HepG2 (cell line): Measurements from ENCODE around the gene STXBP4. TPM values are rescaled to one million over a fixed set of nuclear protein-coding genes. Genes with fewer than 3 reads are reported as not detected.

Experiments
- CREM ChIP-seq, 2 experiments: sonication (generic) in 1 of 2; formaldehyde crosslinking in 1 of 2; IDR thresholded peaks; 2 replicates each; pipeline versions ENCODE4 v1.4.0 to v1.6.1; 2016 to 2020; ENCODE audit warnings: antibody characterized with exemption in 1 of 2, mild to moderate bottlenecking in 1 of 2, missing genetic modification reagents in 1 of 2
- ISL2 ChIP-seq: sonication (generic); formaldehyde crosslinking; IDR thresholded peaks from 2 replicates; pipeline ENCODE4 v1.5.0; 2020; ENCODE audit warnings: missing genetic modification reagents
- JUND ChIP-seq: sonication (generic); formaldehyde crosslinking; IDR thresholded peaks from 2 replicates; pipeline ENCODE4 v1.8.0; 2022; ENCODE audit warnings: mild to moderate bottlenecking, missing genetic modification reagents
- KLF16 ChIP-seq, 2 experiments: sonication (generic) in 1 of 2; formaldehyde crosslinking in 1 of 2; IDR thresholded peaks; 2 replicates each; pipeline versions ENCODE4 v1.6.1 to v1.8.0; 2016 to 2023; ENCODE audit warnings: missing genetic modification reagents in 2 of 2, missing compliant biosample characterization in 1 of 2
- MEIS1 ChIP-seq: sonication (generic); formaldehyde crosslinking; IDR thresholded peaks from 2 replicates; pipeline ENCODE4 v1.9.0; 2021; ENCODE audit warnings: mild to moderate bottlenecking, missing genetic modification reagents, moderate library complexity, borderline replicate concordance
- MIER3 ChIP-seq: IDR thresholded peaks from 2 replicates; pipeline ENCODE4 v1.6.1; 2016; ENCODE audit warnings: missing compliant biosample characterization, borderline replicate concordance
- NFIC ChIP-seq: IDR thresholded peaks from 2 replicates; pipeline ENCODE4 v1.6.1; 2012; ENCODE audit warnings: mild to moderate bottlenecking, low read length, inconsistent platforms
- NKX3-1 ChIP-seq: sonication (generic); formaldehyde crosslinking; IDR thresholded peaks from 2 replicates; pipeline ENCODE4 v1.5.0; 2020; ENCODE audit warnings: missing genetic modification reagents
- REST ChIP-seq, 2 experiments: IDR thresholded peaks; 2 replicates each; pipeline ENCODE4 v1.6.1; 2011 to 2012; ENCODE audit warnings: low read length in 2 of 2, borderline replicate concordance in 1 of 2, low read depth in 1 of 2, mild to moderate bottlenecking in 1 of 2, moderate library complexity in 1 of 2
- SOX13 ChIP-seq, 3 experiments: fragments of 450-650 bp in 1 of 3; sonication (generic) in 1 of 3; formaldehyde crosslinking in 1 of 3; IDR thresholded peaks in 2 of 3; conservative IDR thresholded peaks in 1 of 3; 2 replicates each; pipeline versions ENCODE4 v1.5.0 to v1.6.1; 2016 to 2020; ENCODE audit warnings: antibody characterized with exemption in 1 of 3, mild to moderate bottlenecking in 1 of 3, missing compliant biosample characterization in 1 of 3, missing genetic modification reagents in 1 of 3, moderate library complexity in 1 of 3
- SOX5 ChIP-seq: IDR thresholded peaks from 2 replicates; pipeline ENCODE4 v1.6.1; 2016; ENCODE audit warnings: borderline replicate concordance
- TBL1XR1 ChIP-seq: fragments of 150-350 bp; IDR thresholded peaks from 2 replicates; pipeline ENCODE4 v1.6.1; 2014; ENCODE audit warnings: borderline replicate concordance, low read length; ENCODE audit not compliant: partially characterized antibody
- ZFP1 ChIP-seq: IDR thresholded peaks from 2 replicates; pipeline ENCODE4 v1.6.1; 2016
- ZFX ChIP-seq: sonication (generic); formaldehyde crosslinking; IDR thresholded peaks from 2 replicates; pipeline ENCODE4 v1.4.0; 2020; ENCODE audit warnings: mild to moderate bottlenecking, low read depth, missing genetic modification reagents, moderate library complexity
- ZGPAT ChIP-seq: IDR thresholded peaks from 2 replicates; pipeline ENCODE4 v1.6.1; 2016; ENCODE audit warnings: mild to moderate bottlenecking
- ZNF18 ChIP-seq: sonication (generic); formaldehyde crosslinking; IDR thresholded peaks from 2 replicates; pipeline ENCODE4 v1.8.0; 2022; ENCODE audit warnings: mild to moderate bottlenecking, missing genetic modification reagents; ENCODE audit not compliant: insufficient replicate concordance
- ZNF230 ChIP-seq: sonication (generic); formaldehyde crosslinking; IDR thresholded peaks from 2 replicates; pipeline ENCODE4 v1.4.0; 2020; ENCODE audit warnings: mild to moderate bottlenecking, missing genetic modification reagents
- ZNF317 ChIP-seq: sonication (generic); formaldehyde crosslinking; IDR thresholded peaks from 2 replicates; pipeline ENCODE4 v1.5.0; 2020; ENCODE audit warnings: mild to moderate bottlenecking, missing genetic modification reagents
- ZNF331 ChIP-seq: sonication (generic); formaldehyde crosslinking; IDR thresholded peaks from 2 replicates; pipeline ENCODE4 v1.4.0; 2020; ENCODE audit warnings: missing genetic modification reagents
- polyA plus RNA-seq, 8 experiments: library from polyadenylated mRNA; depleted of rRNA in 3 of 8; stranded (reverse) in 7 of 8; unstranded in 1 of 8; fragments of >200 nt; fragmentation: Illumina TruSeq in 4 of 8; extraction: Trizol in 4 of 8; gene quantifications; 2 replicates each; pipeline versions ENCODE4 v1.2.1 to v1.2.3, GENCODE V29; 2011 to 2016; ENCODE audit warnings: low read depth in 4 of 8, missing spikeins in 1 of 8, mixed read lengths in 1 of 8; ENCODE audit not compliant: insufficient read depth in 1 of 8
- total RNA-seq, 5 experiments: library from RNA; depleted of rRNA; stranded (reverse); fragments of >200 nt; fragmentation: Illumina TruSeq; extraction: Trizol; gene quantifications; 2 replicates each; pipeline ENCODE4 v1.2.3, GENCODE V29; 2016; ENCODE audit warnings: low read depth in 1 of 5
- TF ChIP-seq, protein P1 (sequence below): sonication (generic); formaldehyde crosslinking; IDR thresholded peaks from 2 replicates; pipeline ENCODE4 v1.8.1; 2022; ENCODE audit warnings: mild to moderate bottlenecking, missing genetic modification reagents

STXBP4 gene
- total and polyA plus RNA-seq, 2 of the 13 experiments (the other 11 are each of a cell fraction or from before 2014, with no cell fraction given) = 8.5 to 36.1 TPM

GRCh38 chr17:55068862-55069811 is 100.6 kb downstream of the STXBP4 start (continued):
- TF ChIP-seq REST (IDR thresholded peaks at IDR 0.05; ENCODE audit: borderline replicate concordance in 1 of 2, low read depth in 1 of 2, low read length in 2 of 2) (peak in 1 of 2 experiments; percentile 39; a peak in 1 of 4 replicates), SOX13 (IDR thresholded peaks at IDR 0.05) (no peak; the same call in 1 of the 2 replicates), SOX13 (CRISPR knock-in tag; conservative IDR thresholded peaks at IDR 0.05 in 1 of 2, IDR thresholded peaks at IDR 0.05 in 1 of 2) (peak in 1 of 2 experiments; percentile 89; a peak in 2 of 4 replicates), ZFP1 (CRISPR knock-in tag) (peak; percentile 77; the same call in 1 of the 2 replicates), ZFX (no peak), ZGPAT (CRISPR knock-in tag) (peak; percentile 82), NFIC (peak; percentile 90), JUND (CRISPR knock-in tag) (no peak), NKX3-1 (no peak), CREM (IDR thresholded peaks at IDR 0.05) (peak; percentile 84), CREM (CRISPR knock-in tag; IDR thresholded peaks at IDR 0.05) (no peak), SOX5 (CRISPR knock-in tag) (peak; percentile 89; the same call in 1 of the 2 replicates), KLF16 (CRISPR knock-in tag; IDR thresholded peaks at IDR 0.05) (no peak; a peak in 1 of 4 replicates), TBL1XR1 (peak; percentile 52), ZNF317 (no peak), MEIS1 (CRISPR knock-in tag) (no peak), MIER3 (CRISPR knock-in tag) (no peak), ZNF230 (CRISPR knock-in tag) (no peak), ZNF18 (CRISPR knock-in tag) (peak; percentile 80), ZNF331 (CRISPR knock-in tag) (peak; percentile 76), ISL2 (peak; percentile 90)
- TF ChIP-seq, protein P1, sequence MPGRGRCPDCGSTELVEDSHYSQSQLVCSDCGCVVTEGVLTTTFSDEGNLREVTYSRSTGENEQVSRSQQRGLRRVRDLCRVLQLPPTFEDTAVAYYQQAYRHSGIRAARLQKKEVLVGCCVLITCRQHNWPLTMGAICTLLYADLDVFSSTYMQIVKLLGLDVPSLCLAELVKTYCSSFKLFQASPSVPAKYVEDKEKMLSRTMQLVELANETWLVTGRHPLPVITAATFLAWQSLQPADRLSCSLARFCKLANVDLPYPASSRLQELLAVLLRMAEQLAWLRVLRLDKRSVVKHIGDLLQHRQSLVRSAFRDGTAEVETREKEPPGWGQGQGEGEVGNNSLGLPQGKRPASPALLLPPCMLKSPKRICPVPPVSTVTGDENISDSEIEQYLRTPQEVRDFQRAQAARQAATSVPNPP (CRISPR knock-in tag) = no peak
